Measurements from ENCODE around the gene CRB2. TPM values are rescaled to one million over a fixed set of nuclear protein-coding genes. Genes with fewer than 3 reads are reported as not detected.

CRB2 gene
- total RNA-seq, 2 experiments from 2014 or later: 0.09 TPM; not detected in 1

DNA sequence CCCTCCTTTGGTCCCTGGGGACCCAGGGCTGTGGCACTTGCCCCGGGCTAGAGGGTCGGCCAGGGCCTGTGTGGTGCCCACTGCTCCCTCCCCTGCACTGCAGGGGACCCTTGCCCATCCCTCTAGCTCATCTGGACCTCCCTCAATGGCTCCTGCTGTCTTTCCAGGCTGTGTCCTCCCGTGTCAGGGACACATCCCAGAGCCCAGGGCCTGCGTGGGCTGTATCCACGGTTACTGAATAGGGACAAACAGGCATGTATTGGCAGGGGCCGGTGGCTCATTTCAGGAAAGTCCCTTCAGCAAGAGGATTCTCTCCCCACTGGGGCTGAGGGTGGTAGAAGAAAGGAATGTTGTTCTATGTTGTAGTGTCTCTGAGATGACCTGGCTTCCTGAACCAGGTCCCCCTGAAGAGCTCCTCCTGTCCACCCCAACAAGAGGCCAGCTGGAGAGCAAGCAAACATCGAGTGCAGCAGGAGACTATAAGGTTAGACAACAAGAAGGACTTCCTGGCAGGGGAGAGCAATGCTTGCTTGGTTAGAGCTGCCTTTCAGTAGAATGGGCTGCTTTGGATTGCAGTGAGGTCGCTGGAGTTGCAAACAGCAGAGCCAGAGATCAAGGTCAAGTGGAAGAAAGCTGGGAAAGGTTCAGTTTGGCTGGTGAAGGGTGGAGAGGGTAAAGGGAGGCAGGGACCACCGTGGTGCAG is 1.0 kb upstream of the CRB2 start:
- TF ChIP-seq, protein P1, sequence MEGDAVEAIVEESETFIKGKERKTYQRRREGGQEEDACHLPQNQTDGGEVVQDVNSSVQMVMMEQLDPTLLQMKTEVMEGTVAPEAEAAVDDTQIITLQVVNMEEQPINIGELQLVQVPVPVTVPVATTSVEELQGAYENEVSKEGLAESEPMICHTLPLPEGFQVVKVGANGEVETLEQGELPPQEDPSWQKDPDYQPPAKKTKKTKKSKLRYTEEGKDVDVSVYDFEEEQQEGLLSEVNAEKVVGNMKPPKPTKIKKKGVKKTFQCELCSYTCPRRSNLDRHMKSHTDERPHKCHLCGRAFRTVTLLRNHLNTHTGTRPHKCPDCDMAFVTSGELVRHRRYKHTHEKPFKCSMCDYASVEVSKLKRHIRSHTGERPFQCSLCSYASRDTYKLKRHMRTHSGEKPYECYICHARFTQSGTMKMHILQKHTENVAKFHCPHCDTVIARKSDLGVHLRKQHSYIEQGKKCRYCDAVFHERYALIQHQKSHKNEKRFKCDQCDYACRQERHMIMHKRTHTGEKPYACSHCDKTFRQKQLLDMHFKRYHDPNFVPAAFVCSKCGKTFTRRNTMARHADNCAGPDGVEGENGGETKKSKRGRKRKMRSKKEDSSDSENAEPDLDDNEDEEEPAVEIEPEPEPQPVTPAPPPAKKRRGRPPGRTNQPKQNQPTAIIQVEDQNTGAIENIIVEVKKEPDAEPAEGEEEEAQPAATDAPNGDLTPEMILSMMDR (IDR thresholded peaks at IDR 0.05): no peak
- H3K36me3 Mint-ChIP-seq (ENCODE audit: low read depth): no peaks in the 10 kb centered on the region
- intact Hi-C loops (cut with micrococcal nuclease): loop anchor here (5.0 kb wide), 2 partner anchors 32 to 273 kb away; no protein-coding TSS in a partner anchor
- CTCF ChIA-PET: interaction anchor here (0.6 to 3.9 kb wide), 31 partner anchors 8 to 686 kb away, joined by 3 to 42 read pairs (median 4); no protein-coding TSS in a partner anchor
- H3K9me3 Mint-ChIP-seq: no peaks in the 10 kb centered on the region
- no peak for DNase-seq
- peaks cover 15% of the 10 kb centered on the region for H3K4me1 Mint-ChIP-seq (ENCODE audit: low read depth)
- no peak for ATAC-seq
- POLR2A ChIA-PET: interaction anchor here (0.7 to 1.7 kb wide), 3 partner anchors 14 to 381 kb away, joined by 3 to 5 read pairs (median 3); no protein-coding TSS in a partner anchor
- H3K27me3 Mint-ChIP-seq: peaks cover 9% of the 10 kb centered on the region
- H3K4me3 Mint-ChIP-seq: no peak overlapping the region
- no peak overlapping the region for H3K27ac Mint-ChIP-seq

DNA sequence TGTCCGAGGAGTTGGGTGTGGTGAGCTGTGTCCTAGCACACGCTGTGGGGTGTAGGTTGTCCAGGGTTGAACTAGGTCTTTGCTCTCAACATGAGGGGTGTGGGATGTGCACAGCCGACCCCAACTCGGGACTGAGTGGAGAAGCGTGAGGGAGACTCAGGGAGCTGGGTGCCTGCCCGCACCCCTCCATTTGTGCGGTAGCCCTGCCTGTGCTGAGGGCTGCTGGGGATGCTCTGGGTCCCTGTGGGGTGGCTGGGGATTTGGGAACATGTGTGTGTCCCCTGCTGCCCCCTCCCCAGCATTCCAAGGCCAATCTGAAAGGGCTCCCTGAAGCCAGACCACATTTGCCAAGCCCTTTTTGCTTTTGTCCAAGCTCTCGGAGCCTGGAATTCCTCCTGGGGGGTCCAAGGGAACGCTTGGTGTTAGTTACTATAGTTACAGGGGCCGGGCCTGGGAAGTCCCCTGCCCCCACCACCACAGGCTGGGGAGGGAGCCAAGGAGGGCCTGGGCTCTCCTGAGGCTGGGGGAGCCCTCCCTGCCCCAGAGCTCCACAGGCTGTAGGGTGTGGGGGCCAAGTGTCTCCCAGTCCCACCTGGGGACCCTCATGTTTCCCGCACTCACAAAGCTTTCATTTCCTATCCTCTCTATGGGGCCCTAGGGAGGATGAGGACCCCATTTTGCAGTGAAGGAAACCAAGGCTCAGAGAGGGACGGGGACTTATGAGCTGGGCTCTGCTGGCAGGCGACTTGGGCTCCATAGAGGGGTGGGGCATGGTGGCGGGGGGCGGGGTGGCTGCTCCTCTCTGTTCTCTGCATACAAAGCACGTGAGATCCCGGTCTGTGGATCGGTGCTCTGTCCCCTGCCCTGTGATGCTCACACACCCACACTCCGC is 1.1 kb downstream of the CRB2 start:
- Mint-ChIP-seq H3K27me3 (peaks cover 3% of the 10 kb centered on the region), H3K9me3 (no peaks in the 10 kb centered on the region), H3K4me3 (no peak overlapping the region), H3K4me1 (ENCODE audit: low read depth) (peaks cover 16% of the 10 kb centered on the region), H3K36me3 (ENCODE audit: low read depth) (no peaks in the 10 kb centered on the region), H3K27ac (no peak overlapping the region)
- TF ChIP-seq, protein P1 (IDR thresholded peaks at IDR 0.05): no peak
- ATAC-seq: no peak
- intact Hi-C loops (cut with micrococcal nuclease): no loop called here
- ChIA-PET CTCF (no interaction called here), POLR2A (interaction anchor here (1.3 kb wide), 1 partner anchor 235 kb away, joined by 3 read pairs; no protein-coding TSS in a partner anchor)
- DNase-seq: no peak

DNA sequence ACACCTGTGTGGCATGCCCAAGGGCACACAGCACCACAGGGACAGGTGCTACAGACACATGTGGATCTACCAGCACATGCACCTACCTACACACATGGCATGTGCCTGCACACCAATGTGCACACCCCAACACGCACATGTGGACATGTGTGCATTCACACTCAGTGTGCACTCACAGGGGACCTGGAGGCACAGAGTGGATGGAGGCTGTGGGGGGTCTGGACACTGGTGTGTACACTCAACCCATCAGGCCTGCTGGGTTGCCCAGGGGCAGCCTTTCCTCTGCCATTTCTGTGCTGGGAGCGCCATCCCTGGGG is 1.7 kb downstream of the CRB2 start:
- POLR2A ChIA-PET: interaction anchor here (1.3 kb wide), 1 partner anchor 236 kb away, joined by 3 read pairs; no protein-coding TSS in a partner anchor
- H3K27ac Mint-ChIP-seq: no peak overlapping the region
- no peak overlapping the region for H3K4me3 Mint-ChIP-seq
- TF ChIP-seq, protein P1 (IDR thresholded peaks at IDR 0.05): no peak
- H3K27me3 Mint-ChIP-seq: peaks cover under 1% of the 10 kb centered on the region
- CTCF ChIA-PET: no interaction called here
- H3K9me3 Mint-ChIP-seq: no peaks in the 10 kb centered on the region
- no peaks in the 10 kb centered on the region for H3K36me3 Mint-ChIP-seq (ENCODE audit: low read depth)
- H3K4me1 Mint-ChIP-seq (ENCODE audit: low read depth): peaks cover 16% of the 10 kb centered on the region
- DNase-seq (no peak), ATAC-seq (no peak)
- intact Hi-C loops (cut with micrococcal nuclease): no loop called here

DNA sequence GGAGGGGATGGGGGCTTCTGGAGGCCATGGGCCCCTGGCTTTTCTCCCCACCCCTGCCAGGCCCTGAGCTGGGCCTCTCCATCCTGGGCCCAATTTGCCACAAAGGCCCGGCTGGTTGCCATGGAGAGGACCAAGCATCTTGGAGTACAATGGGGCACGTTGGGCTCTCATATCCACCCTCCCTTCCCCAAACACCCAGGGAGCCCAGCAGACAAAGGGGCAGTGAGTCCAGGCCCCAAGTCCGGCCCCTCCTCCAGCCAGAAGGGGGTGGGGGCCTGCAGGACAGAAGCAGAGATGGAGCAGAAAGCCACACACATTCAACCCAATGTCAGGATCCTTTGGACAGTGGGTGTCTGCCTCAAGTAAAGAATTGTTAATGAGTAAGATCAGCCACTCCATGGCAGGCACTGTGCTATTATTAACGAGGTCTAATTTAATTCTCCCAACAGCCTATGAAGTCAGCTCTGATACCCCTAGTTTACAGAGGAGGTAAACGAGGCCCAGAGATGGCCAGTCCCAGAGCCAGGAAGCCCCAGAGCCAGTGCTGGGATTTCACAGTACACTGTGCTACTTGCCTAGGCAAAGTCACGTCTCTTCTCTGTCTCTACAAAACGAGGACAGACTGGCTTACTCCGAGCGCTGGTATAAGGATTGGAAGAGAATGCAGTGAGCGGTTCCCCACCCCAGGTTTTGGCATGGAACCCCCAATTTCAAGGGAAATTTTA is 2.3 kb downstream of the CRB2 start:
- H3K27ac Mint-ChIP-seq: no peak overlapping the region
- CTCF ChIA-PET: interaction anchor here (1.4 kb wide), 1 partner anchor 9 kb away, joined by 8 read pairs; no protein-coding TSS in a partner anchor

More for the DNA sequence above, 2.3 kb downstream of the CRB2 start:
- DNase-seq (no peak), ATAC-seq (no peak)
- TF ChIP-seq, protein P1 (IDR thresholded peaks at IDR 0.05): no peak
- intact Hi-C loops (cut with micrococcal nuclease): no loop called here
- Mint-ChIP-seq H3K36me3 (ENCODE audit: low read depth) (no peaks in the 10 kb centered on the region), H3K9me3 (no peaks in the 10 kb centered on the region), H3K4me1 (ENCODE audit: low read depth) (peaks cover 16% of the 10 kb centered on the region), H3K27me3 (no peaks in the 10 kb centered on the region), H3K4me3 (no peak overlapping the region)
- POLR2A ChIA-PET: no interaction called here
